ENCODE data around the gene APOD.

The APOD gene

DNA sequence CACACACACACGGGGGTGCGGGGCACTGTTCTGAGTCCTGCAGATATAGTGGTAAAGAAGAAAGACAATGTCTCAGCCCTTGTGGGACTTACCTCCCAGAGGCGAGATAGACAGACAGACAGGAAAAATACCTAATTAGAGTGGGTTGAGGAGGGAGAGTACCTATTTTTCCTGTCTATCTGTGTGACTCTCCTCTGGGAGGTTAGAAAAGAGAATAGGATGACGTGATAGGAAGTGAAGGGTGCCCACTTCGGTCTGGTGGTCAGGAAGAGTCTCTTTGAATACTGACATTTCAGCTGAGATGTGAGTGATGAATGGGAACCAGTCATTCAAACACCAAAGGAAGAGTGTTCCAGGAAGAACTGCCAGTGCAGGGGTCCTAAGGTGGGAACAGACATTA, 4.1 kb upstream of the APOD start:
- no peak for TF ChIP-seq Cebpa-rat (IDR thresholded peaks at IDR 0.05)
- H3K36me3 ChIP-seq: peaks cover 0 to 4% (median 0%) of the 10 kb centered on the region in 11 experiments; a peak in 1 of 22 replicates
- H3K9me3 ChIP-seq (replicated peaks in 1 of 11): peaks cover 40 to 53% (median 46%) of the 10 kb centered on the region in 11 experiments
- H3K27me3 ChIP-seq: peaks cover 0 to 73% (median 0%) of the 10 kb centered on the region in 11 experiments; a peak in 8 of 22 replicates
- no peaks in the 10 kb centered on the region for H4K20me1 ChIP-seq
- peak overlapping the region in 7 of 11 experiments; percentile 54 to 82 (median 71); a peak in 10 of 22 replicates for H3K9ac ChIP-seq
- H3K4me3 ChIP-seq: no peak overlapping the region; a peak in 1 of 20 replicates
- H3K4me1 ChIP-seq: peaks cover 38 to 64% (median 51%) of the 10 kb centered on the region in 10 experiments
- peak overlapping the region in 8 of 11 experiments; percentile 69 to 96 (median 84); a peak in 15 of 22 replicates for H3K27ac ChIP-seq
- H3K4me2 ChIP-seq: peak overlapping the region; percentile 51 to 84 (median 82)

- Histone ChIP-seq H3K27me3 (peaks cover 0 to 71% (median 0%) of the 10 kb centered on the region in 11 experiments; a peak in 8 of 22 replicates), H3K4me1 (peaks cover 38 to 69% (median 52%) of the 10 kb centered on the region in 10 experiments), H3K27ac (peak overlapping the region in 9 of 11 experiments; percentile 66 to 96 (median 83); a peak in 18 of 22 replicates), H3K9me3 (replicated peaks in 1 of 11) (peaks cover 37 to 48% (median 42%) of the 10 kb centered on the region in 11 experiments), H3K36me3 (peaks cover 0 to 4% (median 0%) of the 10 kb centered on the region in 11 experiments; a peak in 1 of 22 replicates), H3K4me3 (no peak overlapping the region; a peak in 1 of 20 replicates), H4K20me1 (no peaks in the 10 kb centered on the region), H3K9ac (peak overlapping the region in 9 of 11 experiments; percentile 42 to 82 (median 65); a peak in 17 of 22 replicates), H3K4me2 (peak overlapping the region; percentile 51 to 84 (median 82))
- no peak for TF ChIP-seq Cebpa-rat (IDR thresholded peaks at IDR 0.05)
These were observed 3.7 kb upstream of the APOD start for GRCh38 chr3:195587406-195587805.

DNA sequence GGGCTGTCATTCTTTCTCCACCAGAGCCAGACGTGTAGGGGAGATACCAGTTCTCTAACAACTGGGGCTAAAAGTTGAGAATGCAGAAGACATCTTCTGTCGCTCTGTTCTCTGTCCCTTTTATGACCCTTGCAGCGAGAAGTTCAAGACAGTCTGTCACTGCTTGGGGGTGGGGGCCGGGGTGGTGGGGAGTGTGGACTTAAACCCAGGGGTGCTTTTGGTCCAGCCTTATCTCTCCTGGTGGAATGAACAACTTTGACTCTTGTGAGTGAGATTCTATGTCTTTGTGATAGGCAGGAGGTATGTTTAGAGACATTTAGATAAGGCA, 767 bp upstream of the APOD start:
- peaks cover 47 to 95% (median 76%) of the 10 kb centered on the region in 10 experiments for H3K4me1 ChIP-seq
- H3K36me3 ChIP-seq: peaks cover 0 to 4% (median 0%) of the 10 kb centered on the region in 11 experiments; a peak in 1 of 22 replicates
- no peak for TF ChIP-seq Cebpa-rat (IDR thresholded peaks at IDR 0.05)
- H3K4me2 ChIP-seq: peak overlapping the region; percentile 4 to 82 (median 65); a peak in 21 of 22 replicates
- peak overlapping the region in 4 of 11 experiments; percentile 24 to 56 (median 38); a peak in 3 of 22 replicates for H3K9ac ChIP-seq
- 0 out of 22 replicates have a peak, but pooled peaks cover 0 to 4% (median 0%) of the 10 kb centered on the region in 11 experiments for H4K20me1 ChIP-seq
- no peak overlapping the region for H3K4me3 ChIP-seq
- H3K27me3 ChIP-seq: peaks cover 0 to 82% (median 0%) of the 10 kb centered on the region in 11 experiments; a peak in 8 of 22 replicates
- H3K27ac ChIP-seq: peak overlapping the region in 6 of 11 experiments; percentile 15 to 96 (median 65); a peak in 12 of 22 replicates
- peaks cover 9 to 19% (median 15%) of the 10 kb centered on the region in 11 experiments for H3K9me3 ChIP-seq (replicated peaks in 1 of 11)

GRCh38 chr3:195582947-195583346, 793 bp downstream of the APOD start:
- Histone ChIP-seq H3K4me2 (peak overlapping the region in 7 of 11 experiments; percentile 57 to 82 (median 76); a peak in 8 of 22 replicates), H3K36me3 (no peaks in the 10 kb centered on the region), H3K4me1 (peaks cover 37 to 90% (median 74%) of the 10 kb centered on the region in 10 experiments), H3K27me3 (peaks cover 0 to 83% (median 0%) of the 10 kb centered on the region in 11 experiments; a peak in 8 of 22 replicates), H3K27ac (peak overlapping the region in 3 of 11 experiments; percentile 78 to 96 (median 91); a peak in 3 of 22 replicates), H3K4me3 (no peak overlapping the region), H3K9ac (no peak overlapping the region), H3K9me3 (replicated peaks in 1 of 11) (peaks cover 0 to 4% (median 0%) of the 10 kb centered on the region in 11 experiments; a peak in 5 of 22 replicates), H4K20me1 (peaks cover 0 to 7% (median 0%) of the 10 kb centered on the region in 11 experiments; a peak in 1 of 22 replicates)
- no peak for TF ChIP-seq Cebpa-rat (IDR thresholded peaks at IDR 0.05)

GRCh38 chr3:195580744-195581443, 2.8 kb downstream of the APOD start:
- H3K9me3 ChIP-seq (replicated peaks in 1 of 11): no peaks in the 10 kb centered on the region
- no peak for TF ChIP-seq Cebpa-rat (IDR thresholded peaks at IDR 0.05)
- peaks cover 23 to 69% (median 57%) of the 10 kb centered on the region in 10 experiments for H3K4me1 ChIP-seq
- peak overlapping the region in 3 of 11 experiments; percentile 38 to 50 (median 38); a peak in 6 of 22 replicates for H3K27ac ChIP-seq
- no peaks in the 10 kb centered on the region for H3K36me3 ChIP-seq
- peaks cover 0 to 71% (median 0%) of the 10 kb centered on the region in 11 experiments; a peak in 8 of 22 replicates for H3K27me3 ChIP-seq
- peak overlapping the region in 9 of 11 experiments; percentile 30 to 76 (median 52); a peak in 17 of 22 replicates for H3K4me2 ChIP-seq
- no peak overlapping the region for H3K4me3 ChIP-seq
- peak overlapping the region in 4 of 11 experiments; percentile 21 to 48 (median 40); a peak in 5 of 22 replicates for H3K9ac ChIP-seq
- H4K20me1 ChIP-seq: peaks cover 0 to 7% (median 0%) of the 10 kb centered on the region in 11 experiments; a peak in 1 of 22 replicates

DNA sequence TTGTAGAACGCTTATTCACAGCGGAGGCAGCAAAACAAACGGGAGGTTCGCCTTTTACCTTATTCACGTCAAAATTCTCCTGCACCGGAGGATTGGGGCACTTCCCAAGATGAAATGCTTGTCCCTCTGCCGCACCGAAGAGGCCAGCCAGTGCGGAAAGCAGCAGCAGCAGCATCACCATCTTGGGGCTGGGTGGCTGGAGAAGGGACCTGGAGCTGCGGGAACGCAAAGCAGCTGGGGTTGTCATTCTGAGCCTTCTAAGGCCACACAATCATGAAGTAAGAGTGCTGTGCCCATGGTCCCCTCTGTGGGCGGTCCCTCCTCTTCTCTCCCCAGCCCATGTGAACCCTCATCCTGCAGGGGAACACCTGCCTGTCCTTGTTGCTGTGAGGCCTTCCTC, 4.5 kb downstream of the APOD start:
- H3K4me3 ChIP-seq: no peak overlapping the region
- H4K20me1 ChIP-seq: peaks cover 0 to 7% (median 0%) of the 10 kb centered on the region in 11 experiments; a peak in 1 of 22 replicates
- H3K9ac ChIP-seq: peak overlapping the region in 1 of 11 experiments; percentile 7; a peak in 1 of 22 replicates
- H3K4me1 ChIP-seq: peaks cover 29 to 55% (median 44%) of the 10 kb centered on the region in 10 experiments
- peak overlapping the region in 10 of 11 experiments; percentile 1 to 76 (median 45); a peak in 16 of 22 replicates for H3K4me2 ChIP-seq
- TF ChIP-seq Cebpa-rat (IDR thresholded peaks at IDR 0.05): no peak
- H3K36me3 ChIP-seq: no peaks in the 10 kb centered on the region
- H3K27me3 ChIP-seq: peaks cover 0 to 56% (median 0%) of the 10 kb centered on the region in 11 experiments; a peak in 7 of 22 replicates
- no peaks in the 10 kb centered on the region for H3K9me3 ChIP-seq (replicated peaks in 1 of 11)
- peak overlapping the region in 1 of 11 experiments; percentile 51; a peak in 2 of 22 replicates for H3K27ac ChIP-seq

DNA sequence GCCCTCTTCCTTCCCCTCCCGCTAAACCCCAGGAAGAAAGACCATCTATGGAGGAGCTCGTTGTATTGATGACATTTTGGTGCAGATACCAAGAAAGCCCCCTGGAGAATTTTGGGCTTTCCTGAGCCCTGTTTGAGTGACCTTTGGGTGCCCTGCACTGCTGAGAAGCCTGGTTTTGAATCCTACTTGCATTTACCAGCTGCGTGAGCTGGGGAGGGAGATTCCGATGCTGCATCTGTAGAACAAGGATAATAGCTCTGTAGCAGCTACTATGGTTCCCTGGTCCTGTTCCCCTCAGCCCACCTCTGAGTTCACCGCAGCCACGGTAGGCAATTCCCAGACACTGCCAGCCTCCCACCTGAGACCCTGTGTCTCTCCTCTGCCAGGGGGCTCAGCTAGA, 5.2 kb downstream of the APOD start:
- H4K20me1 ChIP-seq: peaks cover 0 to 7% (median 0%) of the 10 kb centered on the region in 11 experiments; a peak in 1 of 22 replicates
- no peak overlapping the region for H3K27ac ChIP-seq
- H3K4me3 ChIP-seq: no peak overlapping the region
- no peaks in the 10 kb centered on the region for H3K9me3 ChIP-seq (replicated peaks in 1 of 11)
- no peak for TF ChIP-seq Cebpa-rat (IDR thresholded peaks at IDR 0.05)
- H3K27me3 ChIP-seq: peaks cover 0 to 48% (median 0%) of the 10 kb centered on the region in 11 experiments; a peak in 7 of 22 replicates
- H3K4me1 ChIP-seq: peaks cover 21 to 48% (median 37%) of the 10 kb centered on the region in 10 experiments
- H3K9ac ChIP-seq: no peak overlapping the region
- 0 out of 22 replicates have a peak overlapping the region, but pooled peaks of 1 of the 11 experiments have one; percentile 10 for H3K4me2 ChIP-seq
- H3K36me3 ChIP-seq: no peaks in the 10 kb centered on the region

DNA sequence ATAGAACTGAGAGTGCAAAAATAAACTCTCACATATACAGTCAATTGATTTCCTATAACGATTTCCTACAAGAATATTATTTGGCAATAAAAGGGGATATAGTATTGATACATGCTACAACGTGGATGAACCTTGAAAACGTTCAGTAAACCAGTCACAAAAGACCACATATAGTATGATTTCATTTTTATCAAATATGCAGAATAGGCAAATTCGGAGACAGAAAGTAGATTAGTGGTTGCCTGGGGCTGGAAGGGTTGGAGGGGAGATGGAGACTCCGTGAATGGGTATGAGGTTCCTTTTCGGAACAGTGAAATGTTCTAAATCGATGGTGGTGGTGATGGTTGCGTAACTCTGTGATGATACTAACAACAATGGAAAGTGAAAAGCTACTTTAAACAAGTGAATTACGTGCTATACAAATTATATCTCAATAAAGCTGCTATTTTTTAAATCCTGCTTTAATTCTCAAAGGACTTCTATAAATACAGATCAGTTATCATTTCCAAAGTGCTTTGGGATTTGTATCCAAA, 6.0 kb downstream of the APOD start:
- peak in 8 of 11 experiments; percentile 25 to 81 (median 63); a peak in 11 of 22 replicates for TF ChIP-seq Cebpa-rat (IDR thresholded peaks at IDR 0.05)
- peaks cover 0 to 41% (median 0%) of the 10 kb centered on the region in 11 experiments; a peak in 6 of 22 replicates for H3K27me3 ChIP-seq
- peaks cover 0 to 7% (median 0%) of the 10 kb centered on the region in 11 experiments; a peak in 1 of 22 replicates for H4K20me1 ChIP-seq
- H3K27ac ChIP-seq: no peak overlapping the region
- H3K9me3 ChIP-seq (replicated peaks in 1 of 11): no peaks in the 10 kb centered on the region
- 0 out of 22 replicates have a peak overlapping the region, but pooled peaks of 2 of the 11 experiments have one; percentile 10 to 13 for H3K4me2 ChIP-seq
- no peaks in the 10 kb centered on the region for H3K36me3 ChIP-seq
- H3K9ac ChIP-seq: no peak overlapping the region
- peaks cover 16 to 43% (median 30%) of the 10 kb centered on the region in 10 experiments; a peak in 19 of 20 replicates for H3K4me1 ChIP-seq
- H3K4me3 ChIP-seq: no peak overlapping the region
